ENCODE data around the gene OPCML.
"Not testable (repeated sequence)": the region's sequence is repeated elsewhere in the genome, so short reads cannot be mapped to it uniquely, and the experiment has no call there.

The OPCML gene

GRCh38 chr11:132373405-132374143, 1158.7 kb downstream of the OPCML start:
- no peak for DNase-seq

DNA sequence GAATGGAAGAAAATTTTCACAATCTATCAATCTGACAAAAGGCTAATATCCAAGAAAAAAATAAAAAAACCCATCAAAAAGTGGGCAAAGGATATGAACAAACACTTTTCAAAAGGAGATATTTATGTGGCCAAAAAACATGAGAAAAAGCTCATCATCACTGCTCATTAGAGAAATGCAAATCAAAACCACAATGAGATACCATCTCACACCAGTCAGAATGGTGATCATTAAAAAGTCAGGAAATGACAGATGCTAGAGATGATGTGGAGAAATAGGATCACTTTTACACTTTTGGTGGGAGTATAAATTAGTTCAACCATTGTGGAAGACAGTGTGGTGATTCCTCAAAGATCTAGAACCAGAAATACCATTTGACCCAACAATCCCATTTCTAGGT, 1162.2 kb downstream of the OPCML start:
- not testable (repeated sequence) for DNase-seq

DNA sequence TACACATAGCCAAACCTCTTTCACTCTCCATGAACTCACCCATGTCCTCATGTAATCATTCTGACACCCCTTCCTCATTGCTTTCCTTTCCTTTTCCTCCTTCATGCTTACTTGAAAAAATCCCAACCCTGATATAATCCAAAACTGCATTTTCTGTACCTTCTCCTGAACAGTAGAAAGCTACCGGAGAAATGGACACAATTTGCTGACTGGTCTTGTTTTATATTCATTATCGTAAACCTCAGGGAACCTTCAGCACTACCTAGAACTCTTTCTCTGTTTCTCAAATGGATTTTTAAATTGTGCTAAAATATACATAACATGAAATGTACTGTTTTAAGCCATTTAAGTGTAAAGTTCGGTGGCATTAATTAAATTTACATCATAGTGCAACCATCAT, 1165.0 kb downstream of the OPCML start:
- DNase-seq = no peak

- DNase-seq = no peak
Measured at GRCh38 chr11:132365650-132366049, 1166.7 kb downstream of the OPCML start.

All from central memory CD4-positive, alpha-beta T cell (primary cell).